Stimulated activated CD8-positive, alpha-beta memory T cell treated with anti-CD3 and anti-CD28 coated beads, Interleukin-2, amount 100 ng/mL, for 1 hour (primary cell): ENCODE results near the gene XIRP2.
"Not testable (repeated sequence)": the region's sequence is repeated elsewhere in the genome, so short reads cannot be mapped to it uniquely, and the experiment has no call there.

Experiments used
- DNase-seq, 2 donors: peaks; one replicate each; pipeline ENCODE4 v3.0.0-alpha.2; 2020; ENCODE audit warnings: low read depth in 2 of 2

Gene XIRP2

GRCh38 chr2:167198009-167198408 lies 309.7 kb downstream of the XIRP2 start:
- DNase-seq, result no peak

GRCh38 chr2:167198576-167198975 lies 310.3 kb downstream of the XIRP2 start:
- no peak for DNase-seq

- no peak for DNase-seq
Measured at GRCh38 chr2:167200019-167200418, 311.7 kb downstream of the XIRP2 start.

GRCh38 chr2:167209784-167210183 lies 321.5 kb downstream of the XIRP2 start:
- DNase-seq, result no peak

- no peak for DNase-seq
Measured at GRCh38 chr2:167212014-167212648, 323.9 kb downstream of the XIRP2 start.

- no peak for DNase-seq
Measured at GRCh38 chr2:167215595-167215994, 327.3 kb downstream of the XIRP2 start.

GRCh38 chr2:167237478-167237877 lies 349.2 kb downstream of the XIRP2 start:
- no peak for DNase-seq

GRCh38 chr2:167240671-167241070 lies 352.4 kb downstream of the XIRP2 start:
- no peak for DNase-seq

- DNase-seq, result no peak
Measured at GRCh38 chr2:167249197-167249596, 360.9 kb downstream of the XIRP2 start.

- DNase-seq, result no peak
Measured at GRCh38 chr2:167253025-167253424, 364.7 kb downstream of the XIRP2 start.

- no peak for DNase-seq
Measured at GRCh38 chr2:167254721-167255120, 366.4 kb downstream of the XIRP2 start.

GRCh38 chr2:167258712-167259111 lies 370.4 kb downstream of the XIRP2 start:
- no peak for DNase-seq

- no peak for DNase-seq
Measured at GRCh38 chr2:167264380-167264779, 376.1 kb downstream of the XIRP2 start.

GRCh38 chr2:167265004-167265403 lies 376.7 kb downstream of the XIRP2 start:
- no peak for DNase-seq

GRCh38 chr2:167265722-167266121 lies 377.4 kb downstream of the XIRP2 start:
- no peak for DNase-seq

- DNase-seq, result not testable (repeated sequence)
Measured at GRCh38 chr2:167268245-167268644, 380.0 kb downstream of the XIRP2 start.

- no peak for DNase-seq
Measured at GRCh38 chr2:167271932-167272331, 383.7 kb downstream of the XIRP2 start.

- no peak for DNase-seq
Measured at GRCh38 chr2:167275046-167275445, 386.8 kb downstream of the XIRP2 start.

- no peak for DNase-seq
Measured at GRCh38 chr2:167279810-167280209, 391.5 kb downstream of the XIRP2 start.

- no peak for DNase-seq
Measured at GRCh38 chr2:167287212-167287611, 398.9 kb downstream of the XIRP2 start.

GRCh38 chr2:167289651-167290410 lies 401.6 kb downstream of the XIRP2 start:
- DNase-seq, result no peak

- no peak for DNase-seq
Measured at GRCh38 chr2:167292430-167293171, 404.3 kb downstream of the XIRP2 start, which contains the start of gene B3GALT1. TSS of gene B3GALT1 (plus strand) at chr2:167293001.
